Neuronal stem cell (in vitro differentiated cells): ENCODE data around the gene EIF1B.

Experiments used
- DNase-seq: peaks from one replicate; pipeline ENCODE4 v3.0.0-alpha.2; 2013; ENCODE audit warnings: low spot score
- H2AFZ ChIP-seq: one replicate; pipeline ENCODE4 v1.6.1; 2013; ENCODE audit warnings: mild to moderate bottlenecking, low read length, inconsistent platforms
- H2AK5ac ChIP-seq: 2 replicates; pipeline ENCODE4 v1.6.1; 2013; ENCODE audit warnings: low read depth, mild to moderate bottlenecking, inconsistent platforms, low read length, moderate library complexity, mixed read lengths
- H2BK120ac ChIP-seq: 2 replicates; pipeline ENCODE4 v1.6.1; 2013; ENCODE audit warnings: low read depth, mild to moderate bottlenecking, inconsistent platforms, low read length, moderate library complexity, mixed read lengths
- H2BK12ac ChIP-seq: one replicate; pipeline ENCODE4 v1.6.1; 2013; ENCODE audit warnings: low read length, inconsistent platforms
- H2BK15ac ChIP-seq: 2 replicates; pipeline ENCODE4 v1.6.1; 2013; ENCODE audit warnings: mild to moderate bottlenecking, low read length, inconsistent platforms, mixed read lengths
- H2BK5ac ChIP-seq: one replicate; pipeline ENCODE4 v1.6.1; 2013; ENCODE audit warnings: inconsistent platforms, mild to moderate bottlenecking, low read length, moderate library complexity
- H3K14ac ChIP-seq: one replicate; pipeline ENCODE4 v1.6.1; 2013; ENCODE audit warnings: low read length, inconsistent platforms
- H3K18ac ChIP-seq: 2 replicates; pipeline ENCODE4 v1.6.1; 2013; ENCODE audit warnings: low read length, inconsistent platforms
- H3K23ac ChIP-seq: 2 replicates; pipeline ENCODE4 v1.6.1; 2013; ENCODE audit warnings: low read depth, mild to moderate bottlenecking, mixed read lengths, low read length, inconsistent platforms; ENCODE audit not compliant: poor library complexity
- H3K27ac ChIP-seq: replicated peaks from 3 replicates; pipeline ENCODE4 v1.5.1; 2013; ENCODE audit warnings: low read length, inconsistent platforms
- H3K27me3 ChIP-seq, 3 experiments: 2 replicates each; pipeline ENCODE4 v1.6.1; 2013; ENCODE audit warnings: low read length in 3 of 3, mild to moderate bottlenecking in 2 of 3, inconsistent platforms in 1 of 3, low read depth in 1 of 3, mixed read lengths in 1 of 3, moderate library complexity in 1 of 3; ENCODE audit not compliant: control insufficient read depth in 3 of 3, insufficient read depth in 3 of 3
- H3K36me3 ChIP-seq, 2 donors: replicated peaks in 1 of 2; 2 replicates each; pipeline ENCODE4 v1.6.1; 2013; ENCODE audit warnings: low read length in 2 of 2; ENCODE audit not compliant: control insufficient read depth in 2 of 2, insufficient read depth in 2 of 2
- H3K4ac ChIP-seq: 2 replicates; pipeline ENCODE4 v1.6.1; 2013; ENCODE audit warnings: inconsistent platforms, mild to moderate bottlenecking, low read length, moderate library complexity
- H3K4me1 ChIP-seq, 2 donors: 1 replicate in 1 of 2; 2 replicates in 1 of 2; pipeline ENCODE4 v1.6.1; 2013; ENCODE audit warnings: low read length in 2 of 2, low read depth in 1 of 2; ENCODE audit not compliant: control insufficient read depth in 2 of 2, insufficient read depth in 1 of 2
- H3K4me2 ChIP-seq: one replicate; pipeline ENCODE4 v1.6.1; 2013; ENCODE audit warnings: mild to moderate bottlenecking, low read length, inconsistent platforms; ENCODE audit not compliant: insufficient read depth, poor library complexity, severe bottlenecking
- H3K4me3 ChIP-seq, 2 donors: 2 replicates each; pipeline ENCODE4 v1.5.1; 2013; ENCODE audit warnings: low read length in 2 of 2, mild to moderate bottlenecking in 2 of 2, inconsistent platforms in 1 of 2, moderate library complexity in 1 of 2
- H3K79me1 ChIP-seq: one replicate; pipeline ENCODE4 v1.6.1; 2013; ENCODE audit warnings: low read depth, mild to moderate bottlenecking, inconsistent platforms, low read length, moderate library complexity
- H3K9ac ChIP-seq: one replicate; pipeline ENCODE4 v1.6.1; 2013; ENCODE audit warnings: mild to moderate bottlenecking, low read depth, low read length, inconsistent platforms; ENCODE audit not compliant: poor library complexity
- H3K9me3 ChIP-seq, 2 donors: replicated peaks in 1 of 2; 2 replicates each; pipeline versions ENCODE3 to v1.6.1; 2013; ENCODE audit warnings: low read length in 2 of 2, mild to moderate bottlenecking in 2 of 2, inconsistent platforms in 1 of 2, low read depth in 1 of 2, mixed read lengths in 1 of 2, moderate library complexity in 1 of 2; ENCODE audit not compliant: control insufficient read depth in 2 of 2, insufficient read depth in 1 of 2
- H4K8ac ChIP-seq: one replicate; pipeline ENCODE4 v1.6.1; 2013; ENCODE audit warnings: low read depth, mild to moderate bottlenecking, inconsistent platforms, low read length, moderate library complexity
- H4K91ac ChIP-seq: one replicate; pipeline ENCODE4 v1.6.1; 2013; ENCODE audit warnings: low read length, low read depth, mild to moderate bottlenecking, inconsistent platforms; ENCODE audit not compliant: poor library complexity
- WGBS, 2 donors: extraction: QIAGEN DNeasy Blood & Tissue Kit; methylation state at CpG; one replicate each; pipeline ENCODE4 v1.1.7; 2013; ENCODE audit warnings: missing lambda C conversion rate in 2 of 2, mixed read lengths in 1 of 2; ENCODE audit not compliant: insufficient read length in 2 of 2, insufficient replicate concordance in 1 of 2; ENCODE audit errors: extremely low coverage in 2 of 2; 5-methylcytosine and 5-hydroxymethylcytosine counted together

The EIF1B gene

DNA sequence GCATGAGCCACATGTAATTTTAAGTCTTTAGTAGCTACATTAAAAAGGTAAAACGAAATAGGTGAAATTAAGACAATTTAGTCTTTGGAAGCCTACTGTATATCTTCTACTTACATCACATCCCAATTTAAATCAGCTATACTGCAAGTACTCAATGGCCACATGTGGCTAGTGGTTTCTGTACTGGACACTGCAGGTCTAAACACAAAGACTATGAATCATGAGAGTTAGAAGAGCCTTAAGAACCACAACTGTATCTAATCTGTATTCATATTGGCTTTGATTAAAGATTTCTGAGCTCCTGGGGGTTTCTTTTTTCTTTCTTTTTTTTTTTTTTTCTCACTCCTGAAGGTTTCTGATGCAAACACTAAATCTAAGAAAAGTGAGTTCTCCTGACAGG is 2.3 kb upstream of the EIF1B start:
- Histone ChIP-seq H3K36me3 (peaks cover 3 to 15% of the 10 kb centered on the region in 2 donors), H4K8ac (no peak overlapping the region), H3K4me1 (peaks cover 3 to 4% of the 10 kb centered on the region in 2 donors), H2AK5ac (no peak overlapping the region), H3K79me1 (peaks cover 2% of the 10 kb centered on the region), H2BK5ac (no peak overlapping the region), H3K27me3 (no peaks in the 10 kb centered on the region), H3K4ac (no peak overlapping the region), H3K4me2 (no peak overlapping the region), H3K23ac (no peak overlapping the region), H2BK12ac (no peak overlapping the region), H3K4me3 (no peak overlapping the region), H3K9ac (no peak overlapping the region), H2AFZ (no peak overlapping the region), H3K14ac (no peak overlapping the region), H3K27ac (no peak overlapping the region), H2BK15ac (no peak overlapping the region), H2BK120ac (no peak overlapping the region), H3K18ac (no peak overlapping the region), H3K9me3 (no peaks in the 10 kb centered on the region), H4K91ac (no peak overlapping the region)
- WGBS, 2 donors, result no CpG with 5 or more reads among the region's 1 CpG
- DNase-seq, result no peak

DNA sequence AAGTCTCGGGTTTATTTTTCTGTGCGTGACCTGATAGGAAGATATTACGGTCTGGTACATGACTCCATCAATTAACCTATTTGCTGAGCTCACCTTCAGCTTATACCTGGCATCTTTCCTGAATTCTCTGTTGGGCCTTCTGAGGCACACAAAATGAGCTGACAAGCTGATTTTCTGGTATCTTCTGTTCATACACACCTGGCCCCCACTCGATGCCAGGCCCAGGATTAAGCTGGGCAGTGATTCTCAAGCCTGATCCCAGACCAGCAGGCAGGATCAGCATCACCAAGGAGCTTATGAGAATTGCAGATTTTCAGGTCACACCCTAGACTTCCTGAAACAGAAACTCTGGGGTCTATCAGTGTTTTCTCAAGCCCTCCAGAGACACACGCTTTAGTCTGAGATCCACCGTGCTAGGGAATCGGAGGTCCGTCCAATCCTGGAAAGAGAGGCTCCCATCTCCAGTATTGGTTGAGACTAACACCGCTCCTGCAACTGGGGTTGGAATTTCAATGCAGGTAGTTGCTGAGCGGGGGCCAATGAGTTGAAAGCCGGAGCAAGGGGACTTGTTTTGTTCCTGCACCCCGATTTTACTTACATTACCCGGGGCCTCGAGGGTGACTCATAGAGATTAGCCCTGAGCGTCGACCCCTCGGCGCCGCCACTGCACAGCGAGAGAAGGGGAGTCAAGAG is 636 bp upstream of the EIF1B start:
- peak overlapping the region; percentile 89 for H2AFZ ChIP-seq
- no peak overlapping the region for H4K8ac ChIP-seq
- H3K4me1 ChIP-seq, result peaks cover 3 to 4% of the 10 kb centered on the region in 2 donors
- no peak overlapping the region for H3K14ac ChIP-seq
- H3K27me3 ChIP-seq, result no peaks in the 10 kb centered on the region
- WGBS, 2 donors, result no CpG with 5 or more reads among the region's 20 CpGs
- H3K4me2 ChIP-seq, result peak overlapping the region; percentile 76
- no peak overlapping the region for H2AK5ac ChIP-seq
- peak overlapping the region; percentile 76 to 84 for H3K4me3 ChIP-seq
- no peak overlapping the region for H2BK120ac ChIP-seq
- H3K23ac ChIP-seq, result peak overlapping the region; percentile 96
- H3K18ac ChIP-seq, result peak overlapping the region; percentile 97
- no peak overlapping the region for H2BK5ac ChIP-seq
- H4K91ac ChIP-seq, result no peak overlapping the region
- H3K9ac ChIP-seq, result no peak overlapping the region
- H3K4ac ChIP-seq, result no peak overlapping the region
- no peak for DNase-seq
- peak overlapping the region; percentile 72 for H2BK15ac ChIP-seq
- no peak overlapping the region for H2BK12ac ChIP-seq
- no peaks in the 10 kb centered on the region for H3K9me3 ChIP-seq
- H3K36me3 ChIP-seq, result peaks cover 8 to 32% of the 10 kb centered on the region in 2 donors
- peaks cover 2% of the 10 kb centered on the region for H3K79me1 ChIP-seq
- H3K27ac ChIP-seq, result no peak overlapping the region

DNA sequence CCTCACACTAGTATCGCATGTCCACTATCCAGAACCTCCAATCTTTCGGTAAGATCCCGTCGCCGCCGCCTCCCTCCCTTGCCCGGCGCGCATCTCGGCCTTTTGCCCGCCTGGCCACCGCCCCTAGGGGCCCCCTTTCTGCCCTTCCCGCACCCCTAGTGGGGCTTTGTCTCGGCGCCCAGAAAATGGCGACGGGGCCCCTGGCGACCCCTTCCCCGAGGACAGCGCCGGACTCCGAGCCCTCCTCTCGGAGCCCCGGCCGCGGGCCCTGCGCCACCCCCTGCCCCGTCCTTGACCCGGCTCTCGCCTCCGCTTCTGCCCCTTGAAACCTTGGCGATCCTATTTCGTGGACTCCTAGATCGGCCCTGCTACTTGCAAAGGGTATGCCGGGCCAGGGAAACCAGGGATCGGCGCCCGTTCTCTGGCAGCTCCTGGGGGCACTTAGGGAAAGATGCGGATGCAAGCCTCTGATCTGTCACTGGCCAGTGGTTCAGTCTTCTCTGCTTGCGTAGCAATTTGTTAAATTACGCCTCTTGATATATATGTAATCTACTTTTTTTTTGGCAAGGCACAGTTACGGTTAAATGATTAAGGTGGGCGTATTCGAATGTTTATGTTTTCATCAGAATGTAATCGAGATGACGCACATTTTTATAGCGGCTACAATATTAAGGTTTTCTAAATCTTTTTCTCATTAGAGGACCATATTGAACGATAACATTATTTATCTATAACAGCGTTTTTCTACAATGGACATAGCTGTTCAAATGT is 603 bp downstream of the EIF1B start:
- H4K91ac ChIP-seq, result no peak overlapping the region
- WGBS, 2 donors, result no CpG with 5 or more reads among the region's 49 CpGs
- H3K27ac ChIP-seq, result peak overlapping the region; percentile 76

DNA sequence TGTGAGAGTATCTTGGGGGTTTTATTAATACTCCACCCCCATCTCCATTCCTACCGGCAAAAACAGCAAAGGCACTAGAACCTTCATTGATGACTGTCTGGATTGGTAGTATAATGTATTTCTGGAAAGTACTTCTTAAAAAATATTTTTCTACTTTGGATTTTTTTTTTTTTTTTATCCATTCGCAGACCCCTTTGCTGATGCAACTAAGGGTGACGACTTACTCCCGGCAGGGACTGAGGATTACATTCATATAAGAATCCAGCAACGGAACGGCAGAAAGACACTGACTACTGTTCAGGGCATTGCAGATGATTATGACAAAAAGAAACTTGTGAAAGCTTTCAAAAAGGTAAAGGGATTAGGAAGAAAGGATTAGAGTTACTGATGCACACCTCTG is 1.2 kb downstream of the EIF1B start:
- Histone ChIP-seq H3K27ac (no peak overlapping the region), H3K4me1 (peaks cover 3 to 4% of the 10 kb centered on the region in 2 donors), H2BK12ac (no peak overlapping the region), H3K79me1 (peaks cover 2% of the 10 kb centered on the region), H3K14ac (no peak overlapping the region), H2AFZ (no peak overlapping the region), H3K9me3 (no peaks in the 10 kb centered on the region), H3K27me3 (no peaks in the 10 kb centered on the region), H2BK120ac (no peak overlapping the region), H3K4ac (no peak overlapping the region), H2BK15ac (no peak overlapping the region), H3K9ac (no peak overlapping the region), H3K18ac (no peak overlapping the region), H4K91ac (no peak overlapping the region), H2BK5ac (no peak overlapping the region), H3K4me3 (peak overlapping the region; percentile 58 to 84), H4K8ac (no peak overlapping the region), H3K4me2 (peak overlapping the region; percentile 52), H3K23ac (no peak overlapping the region), H3K36me3 (peaks cover 10 to 42% of the 10 kb centered on the region in 2 donors), H2AK5ac (no peak overlapping the region)
- DNase-seq, result no peak
- WGBS, 2 donors, result no CpG with 5 or more reads among the region's 6 CpGs

More for the DNA sequence above, 603 bp downstream of the EIF1B start:
- Histone ChIP-seq H2BK12ac (no peak overlapping the region), H2BK15ac (no peak overlapping the region), H3K36me3 (peaks cover 10 to 42% of the 10 kb centered on the region in 2 donors), H2AFZ (peak overlapping the region; percentile 92), H3K27me3 (no peaks in the 10 kb centered on the region), H2AK5ac (peak overlapping the region; percentile 70), H3K4me1 (peaks cover 3 to 4% of the 10 kb centered on the region in 2 donors), H3K79me1 (peaks cover 2% of the 10 kb centered on the region), H2BK120ac (no peak overlapping the region), H3K23ac (peak overlapping the region; percentile 96), H2BK5ac (peak overlapping the region; percentile 87), H3K14ac (peak overlapping the region; percentile 31), H4K8ac (no peak overlapping the region), H3K9ac (peak overlapping the region; percentile 88), H3K18ac (peak overlapping the region; percentile 97), H3K4me3 (peak overlapping the region; percentile 84 to 97), H3K4me2 (peak overlapping the region; percentile 49), H3K9me3 (no peaks in the 10 kb centered on the region), H3K4ac (no peak overlapping the region)
- DNase-seq, result peak; percentile 40
